ENCODE measurements around the gene FSIP1.
A peak's percentile ranks its signal among the peaks of the same experiment; 100 is the strongest.

The FSIP1 gene

DNA sequence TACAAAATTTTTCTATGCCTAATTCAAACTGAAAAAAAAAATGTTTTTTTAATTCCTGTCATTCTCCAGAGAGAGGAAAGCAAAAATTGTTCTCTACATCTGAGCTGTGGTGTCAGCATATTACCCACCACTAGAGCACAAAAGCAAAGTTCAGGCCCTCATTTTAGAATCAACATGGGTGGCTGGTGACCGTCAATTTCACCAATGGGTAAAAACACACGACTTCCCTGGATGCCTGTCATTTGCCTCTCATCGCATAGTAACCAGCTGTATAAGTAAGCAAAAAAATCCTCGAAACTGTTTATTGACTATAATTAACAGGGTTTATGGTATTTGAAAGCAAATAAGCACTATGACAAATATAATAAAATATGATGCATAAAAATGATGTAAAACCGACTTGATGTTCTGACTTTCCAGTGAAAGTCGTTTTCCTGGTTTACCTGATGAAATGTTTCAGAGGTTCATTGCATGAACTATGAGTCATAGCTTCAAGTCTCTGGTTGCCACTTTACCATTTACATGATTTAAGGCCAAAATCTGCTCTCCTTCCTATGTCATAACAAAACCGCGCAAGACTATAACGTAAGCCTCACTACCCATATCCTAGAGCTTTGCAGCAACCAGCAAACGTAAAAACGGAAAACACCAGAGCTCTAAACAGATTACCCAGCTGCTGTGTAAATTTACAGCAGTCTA is 141.3 kb downstream of the FSIP1 start:
- no peak overlapping the region for H3K4me3 ChIP-seq (ENCODE audit: low read depth in 1 of 2, low read length in 2 of 2)
- H3K36me3 ChIP-seq (ENCODE audit: control insufficient read depth in 1 of 2, insufficient read depth in 2 of 2, low read length in 2 of 2): no peaks in the 10 kb centered on the region
- H3K4me1 ChIP-seq (ENCODE audit: control insufficient read depth in 1 of 2, insufficient read depth in 2 of 2, low read length in 2 of 2): peaks cover 0 to 6% of the 10 kb centered on the region in 2 donors
- no peak overlapping the region for H3K27ac ChIP-seq (ENCODE audit: low read length)
- H3K27me3 ChIP-seq (ENCODE audit: low read depth, low read length): no peaks in the 10 kb centered on the region
- H3K9me3 ChIP-seq (ENCODE audit: control insufficient read depth in 1 of 2, low read length in 2 of 2): no peaks in the 10 kb centered on the region

DNA sequence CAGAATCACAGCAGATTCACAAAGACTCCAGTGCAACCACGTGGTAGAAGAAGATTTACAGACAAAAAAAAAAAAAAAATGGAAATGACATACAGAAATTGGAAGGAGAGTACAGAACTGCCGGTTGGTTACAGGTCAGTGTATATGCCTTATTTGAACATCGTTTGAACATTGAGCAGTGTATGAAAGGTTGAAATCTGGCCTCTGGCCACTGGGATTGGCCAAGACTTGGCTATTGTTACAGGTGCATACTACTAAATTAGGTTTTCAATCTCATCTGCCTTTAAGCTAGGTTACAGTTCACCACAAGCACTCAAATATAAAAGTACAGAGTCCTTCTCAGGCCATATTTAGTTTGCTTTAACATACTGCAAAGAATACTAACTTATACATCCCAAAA is 142.0 kb downstream of the FSIP1 start:
- H3K4me3 ChIP-seq (ENCODE audit: low read depth in 1 of 2, low read length in 2 of 2): no peak overlapping the region
- H3K9me3 ChIP-seq (ENCODE audit: control insufficient read depth in 1 of 2, low read length in 2 of 2): no peaks in the 10 kb centered on the region
- H3K27ac ChIP-seq (ENCODE audit: low read length): no peak overlapping the region
- no peaks in the 10 kb centered on the region for H3K36me3 ChIP-seq (ENCODE audit: control insufficient read depth in 1 of 2, insufficient read depth in 2 of 2, low read length in 2 of 2)
- no peaks in the 10 kb centered on the region for H3K27me3 ChIP-seq (ENCODE audit: low read depth, low read length)
- H3K4me1 ChIP-seq (ENCODE audit: control insufficient read depth in 1 of 2, insufficient read depth in 2 of 2, low read length in 2 of 2): peaks cover 0 to 6% of the 10 kb centered on the region in 2 donors

GRCh38 chr15:39639037-39639436 is 143.6 kb downstream of the FSIP1 start:
- H3K27me3 ChIP-seq (ENCODE audit: low read depth, low read length): no peaks in the 10 kb centered on the region
- H3K4me1 ChIP-seq (ENCODE audit: control insufficient read depth in 1 of 2, insufficient read depth in 2 of 2, low read length in 2 of 2): peaks cover 0 to 6% of the 10 kb centered on the region in 2 donors
- no peak overlapping the region for H3K27ac ChIP-seq (ENCODE audit: low read length)
- H3K4me3 ChIP-seq (ENCODE audit: low read depth in 1 of 2, low read length in 2 of 2): no peak overlapping the region
- H3K36me3 ChIP-seq (ENCODE audit: control insufficient read depth in 1 of 2, insufficient read depth in 2 of 2, low read length in 2 of 2): no peaks in the 10 kb centered on the region
- no peaks in the 10 kb centered on the region for H3K9me3 ChIP-seq (ENCODE audit: control insufficient read depth in 1 of 2, low read length in 2 of 2)

GRCh38 chr15:39638041-39638440 is 144.6 kb downstream of the FSIP1 start:
- Histone ChIP-seq H3K9me3 (ENCODE audit: control insufficient read depth in 1 of 2, low read length in 2 of 2) (no peaks in the 10 kb centered on the region), H3K27me3 (ENCODE audit: low read depth, low read length) (no peaks in the 10 kb centered on the region), H3K36me3 (ENCODE audit: control insufficient read depth in 1 of 2, insufficient read depth in 2 of 2, low read length in 2 of 2) (no peaks in the 10 kb centered on the region), H3K4me1 (ENCODE audit: control insufficient read depth in 1 of 2, insufficient read depth in 2 of 2, low read length in 2 of 2) (peaks cover 0 to 6% of the 10 kb centered on the region in 2 donors), H3K27ac (ENCODE audit: low read length) (no peak overlapping the region), H3K4me3 (ENCODE audit: low read depth in 1 of 2, low read length in 2 of 2) (no peak overlapping the region)

- Histone ChIP-seq H3K27me3 (ENCODE audit: low read depth, low read length) (no peaks in the 10 kb centered on the region), H3K4me3 (ENCODE audit: low read depth in 1 of 2, low read length in 2 of 2) (no peak overlapping the region), H3K36me3 (ENCODE audit: control insufficient read depth in 1 of 2, insufficient read depth in 2 of 2, low read length in 2 of 2) (no peaks in the 10 kb centered on the region), H3K27ac (ENCODE audit: low read length) (no peak overlapping the region), H3K9me3 (ENCODE audit: control insufficient read depth in 1 of 2, low read length in 2 of 2) (no peaks in the 10 kb centered on the region), H3K4me1 (ENCODE audit: control insufficient read depth in 1 of 2, insufficient read depth in 2 of 2, low read length in 2 of 2) (peaks cover 6 to 15% of the 10 kb centered on the region in 2 donors)
These were observed 151.3 kb downstream of the FSIP1 start for GRCh38 chr15:39631357-39631756.

- Histone ChIP-seq H3K27ac (ENCODE audit: low read length) (no peak overlapping the region), H3K36me3 (ENCODE audit: control insufficient read depth in 1 of 2, insufficient read depth in 2 of 2, low read length in 2 of 2) (no peaks in the 10 kb centered on the region), H3K27me3 (ENCODE audit: low read depth, low read length) (no peaks in the 10 kb centered on the region), H3K4me3 (ENCODE audit: low read depth in 1 of 2, low read length in 2 of 2) (no peak overlapping the region), H3K9me3 (ENCODE audit: control insufficient read depth in 1 of 2, low read length in 2 of 2) (no peaks in the 10 kb centered on the region), H3K4me1 (ENCODE audit: control insufficient read depth in 1 of 2, insufficient read depth in 2 of 2, low read length in 2 of 2) (peaks cover 6 to 22% of the 10 kb centered on the region in 2 donors)
These were observed 152.7 kb downstream of the FSIP1 start for GRCh38 chr15:39629906-39630305.

DNA sequence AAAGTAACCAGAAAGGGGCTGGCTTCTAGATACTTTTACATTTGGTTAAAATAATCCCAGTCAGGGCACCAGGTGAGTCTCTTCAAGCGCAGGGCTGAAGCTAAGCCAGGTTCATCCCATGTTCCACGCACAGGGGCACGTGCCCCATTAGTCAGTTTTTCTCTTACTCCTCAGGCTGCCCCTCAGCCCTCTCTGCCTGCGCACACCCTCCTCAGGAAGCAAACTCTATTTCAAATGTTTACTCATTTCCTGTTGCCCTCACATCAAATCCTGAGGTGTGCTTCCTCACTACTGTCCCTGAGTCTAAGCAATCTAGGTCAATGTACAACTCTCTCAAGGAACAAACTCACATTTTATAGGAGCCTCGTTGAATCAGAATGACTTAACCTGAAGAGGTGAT is 153.3 kb downstream of the FSIP1 start:
- H3K27ac ChIP-seq (ENCODE audit: low read length): no peak overlapping the region
- H3K4me1 ChIP-seq (ENCODE audit: control insufficient read depth in 1 of 2, insufficient read depth in 2 of 2, low read length in 2 of 2): peaks cover 12 to 22% of the 10 kb centered on the region in 2 donors
- H3K9me3 ChIP-seq (ENCODE audit: control insufficient read depth in 1 of 2, low read length in 2 of 2): no peaks in the 10 kb centered on the region
- no peaks in the 10 kb centered on the region for H3K27me3 ChIP-seq (ENCODE audit: low read depth, low read length)
- H3K4me3 ChIP-seq (ENCODE audit: low read depth in 1 of 2, low read length in 2 of 2): no peak overlapping the region
- no peaks in the 10 kb centered on the region for H3K36me3 ChIP-seq (ENCODE audit: control insufficient read depth in 1 of 2, insufficient read depth in 2 of 2, low read length in 2 of 2)

DNA sequence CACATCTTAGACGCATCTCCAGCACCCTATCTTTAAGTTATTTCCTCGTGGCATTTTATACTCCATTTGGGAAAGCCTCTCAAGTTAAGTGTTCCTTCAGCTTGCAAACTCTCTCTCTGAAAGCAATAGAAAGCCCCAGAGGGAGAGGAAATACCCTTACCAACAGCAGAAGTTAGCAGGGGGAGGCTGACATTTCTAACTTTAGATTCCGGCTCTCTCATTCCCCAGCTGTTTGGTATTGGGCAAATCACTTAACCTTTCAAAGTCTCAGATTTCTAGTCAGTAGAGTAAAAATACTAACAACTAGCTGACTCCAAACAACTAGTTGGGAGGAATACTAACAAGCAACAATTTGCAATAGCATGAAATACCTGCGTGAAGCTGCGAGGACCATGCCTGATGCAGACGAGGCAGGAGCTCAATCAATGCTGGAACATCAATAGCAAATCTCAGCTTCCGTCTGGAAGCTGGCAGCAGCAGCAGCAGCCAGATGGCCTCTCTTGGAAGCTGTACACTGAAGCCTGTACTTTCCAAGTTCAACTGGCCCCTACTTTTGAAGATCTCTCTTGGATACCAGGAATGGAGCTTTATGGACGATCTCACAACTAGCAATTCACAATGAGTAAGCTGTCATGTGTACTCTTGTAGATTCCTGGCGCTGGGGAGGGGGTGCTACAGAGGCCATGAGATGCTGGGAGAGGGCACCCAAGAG is 153.9 kb downstream of the FSIP1 start:
- no peaks in the 10 kb centered on the region for H3K27me3 ChIP-seq (ENCODE audit: low read depth, low read length)
- no peak overlapping the region for H3K4me3 ChIP-seq (ENCODE audit: low read depth in 1 of 2, low read length in 2 of 2)
- peaks cover 14 to 22% of the 10 kb centered on the region in 2 donors for H3K4me1 ChIP-seq (ENCODE audit: control insufficient read depth in 1 of 2, insufficient read depth in 2 of 2, low read length in 2 of 2)
- no peaks in the 10 kb centered on the region for H3K36me3 ChIP-seq (ENCODE audit: control insufficient read depth in 1 of 2, insufficient read depth in 2 of 2, low read length in 2 of 2)
- peak overlapping the region; percentile 48 for H3K27ac ChIP-seq (ENCODE audit: low read length)
- H3K9me3 ChIP-seq (ENCODE audit: control insufficient read depth in 1 of 2, low read length in 2 of 2): no peaks in the 10 kb centered on the region

- Histone ChIP-seq H3K4me1 (ENCODE audit: control insufficient read depth in 1 of 2, insufficient read depth in 2 of 2, low read length in 2 of 2) (peaks cover 14 to 22% of the 10 kb centered on the region in 2 donors), H3K27ac (ENCODE audit: low read length) (no peak overlapping the region), H3K4me3 (ENCODE audit: low read depth in 1 of 2, low read length in 2 of 2) (no peak overlapping the region), H3K27me3 (ENCODE audit: low read depth, low read length) (no peaks in the 10 kb centered on the region), H3K9me3 (ENCODE audit: control insufficient read depth in 1 of 2, low read length in 2 of 2) (no peaks in the 10 kb centered on the region), H3K36me3 (ENCODE audit: control insufficient read depth in 1 of 2, insufficient read depth in 2 of 2, low read length in 2 of 2) (no peaks in the 10 kb centered on the region)
These were observed 154.5 kb downstream of the FSIP1 start for GRCh38 chr15:39628144-39628508.

DNA sequence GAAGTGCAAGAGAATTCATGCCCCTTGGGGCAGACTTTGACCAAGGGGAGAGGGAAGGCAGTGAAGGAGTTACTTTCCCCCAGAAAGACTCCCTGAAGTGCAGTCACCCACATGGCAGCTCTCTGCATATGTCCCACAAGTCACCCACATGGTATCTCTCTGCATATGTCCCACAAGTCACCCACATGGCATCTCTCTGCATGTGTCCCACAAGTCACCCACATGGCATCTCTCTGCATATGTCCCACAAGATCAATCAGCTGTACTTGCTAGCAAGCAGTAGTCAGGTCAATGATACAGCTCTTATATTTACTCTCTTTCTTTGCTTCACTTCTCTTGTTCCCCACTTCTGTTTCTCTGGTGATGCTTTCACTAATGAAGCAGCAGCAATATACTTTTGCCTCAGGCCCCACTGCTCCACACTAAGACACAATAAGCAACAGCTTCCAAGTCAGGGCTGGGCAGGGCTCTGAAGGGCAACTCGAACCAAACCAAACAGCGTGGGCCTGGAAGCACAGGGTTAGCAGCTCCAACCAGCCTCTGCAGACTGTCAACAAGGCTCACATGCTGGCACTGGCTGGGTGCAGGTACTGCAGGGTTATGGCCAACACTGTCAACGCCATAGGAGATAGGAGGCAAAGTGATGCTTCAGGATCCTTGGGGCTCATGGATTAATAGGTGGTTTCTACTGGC is 155.0 kb downstream of the FSIP1 start:
- Histone ChIP-seq H3K36me3 (ENCODE audit: control insufficient read depth in 1 of 2, insufficient read depth in 2 of 2, low read length in 2 of 2) (no peaks in the 10 kb centered on the region), H3K4me3 (ENCODE audit: low read depth in 1 of 2, low read length in 2 of 2) (no peak overlapping the region), H3K4me1 (ENCODE audit: control insufficient read depth in 1 of 2, insufficient read depth in 2 of 2, low read length in 2 of 2) (peaks cover 14 to 22% of the 10 kb centered on the region in 2 donors), H3K27me3 (ENCODE audit: low read depth, low read length) (no peaks in the 10 kb centered on the region), H3K9me3 (ENCODE audit: control insufficient read depth in 1 of 2, low read length in 2 of 2) (no peaks in the 10 kb centered on the region), H3K27ac (ENCODE audit: low read length) (no peak overlapping the region)

DNA sequence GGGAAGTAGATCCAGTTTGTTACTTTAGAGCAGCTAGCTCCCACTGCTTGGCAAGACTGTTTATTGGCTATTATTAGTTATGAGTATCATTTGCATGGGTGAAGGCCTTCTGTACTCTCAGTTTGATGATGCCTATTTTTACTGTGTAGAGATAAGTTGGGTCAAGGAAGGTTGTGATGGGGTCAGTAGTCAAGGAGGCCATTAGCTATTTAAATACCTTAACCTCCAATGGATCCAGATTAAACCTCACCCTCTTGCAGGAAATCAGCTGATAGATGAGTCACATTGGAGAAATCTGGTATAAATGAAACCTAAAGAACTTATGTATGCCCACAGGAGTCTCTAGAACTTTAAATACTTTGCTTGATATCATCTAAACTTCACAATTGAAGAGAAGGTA is 156.8 kb downstream of the FSIP1 start:
- H3K4me1 ChIP-seq (ENCODE audit: control insufficient read depth in 1 of 2, insufficient read depth in 2 of 2, low read length in 2 of 2): peaks cover 14 to 31% of the 10 kb centered on the region in 2 donors
- no peaks in the 10 kb centered on the region for H3K27me3 ChIP-seq (ENCODE audit: low read depth, low read length)
- no peaks in the 10 kb centered on the region for H3K36me3 ChIP-seq (ENCODE audit: control insufficient read depth in 1 of 2, insufficient read depth in 2 of 2, low read length in 2 of 2)
- no peak overlapping the region for H3K4me3 ChIP-seq (ENCODE audit: low read depth in 1 of 2, low read length in 2 of 2)
- H3K27ac ChIP-seq (ENCODE audit: low read length): no peak overlapping the region
- no peaks in the 10 kb centered on the region for H3K9me3 ChIP-seq (ENCODE audit: control insufficient read depth in 1 of 2, low read length in 2 of 2)
